HepG2 (cell line): ENCODE measurements around the gene FBLL1. TPM values are rescaled to one million over a fixed set of nuclear protein-coding genes. Genes with fewer than 3 reads are reported as not detected.

Experiments used
- ATAC-seq: fragments of 200-7000 bp; cut with Tn5 transposase; 3 replicates; pipeline ENCODE4 v1.9.1; 2020; ENCODE audit warnings: mild to moderate bottlenecking, moderate library complexity
- BruUV-seq: library from RNA; stranded (reverse); fragments of 400-500 nt; replicated peaks from 2 replicates; lab custom pipeline; 2021; lab: Mats Ljungman, UMichigan
- CTCF ChIA-PET: fragments of 300-600 bp; formaldehyde crosslinking; extraction: SDS; loops from one replicate; lab custom pipeline; 2021; ENCODE audit warnings: low total read pairs, inconsistent platforms, low intra/inter-chr PET ratio; lab: Yijun Ruan, JAX
- POLR2A ChIA-PET: fragments of 350-600 bp; sonication (Branson Sonifier 250); formaldehyde crosslinking; loops from one replicate; lab custom pipeline; 2020; ENCODE audit warnings: antibody characterized with exemption, inconsistent platforms; lab: Yijun Ruan, JAX
- DNase-seq: peaks from one replicate; pipeline ENCODE4 v3.0.0-alpha.2; 2015; ENCODE audit warnings: low spot score
- FAIRE-seq: peaks from 3 replicates; lab custom pipeline; 2011; peaks lifted over from hg19 to GRCh38; lab: Jason Lieb, UNC
- H2AFZ ChIP-seq: one replicate; pipeline ENCODE4 v1.6.1; 2011; ENCODE audit warnings: low read length, inconsistent platforms
- H3K27ac ChIP-seq: fragments of 300-600 bp; 3 replicates; pipeline ENCODE4 v1.8.0; 2011; ENCODE audit warnings: mixed run types, mild to moderate bottlenecking, mixed read lengths, low read length, inconsistent platforms; ENCODE audit not compliant: insufficient read depth; ENCODE audit errors: extremely low read length
- H3K27me3 ChIP-seq, 2 experiments: fragments of 200-600 bp in 1 of 2; 2 replicates in 1 of 2; 3 replicates in 1 of 2; pipeline versions ENCODE4 v1.6.0 to v1.8.0; 2011; ENCODE audit warnings: low read length in 2 of 2, mild to moderate bottlenecking in 2 of 2, moderate library complexity in 2 of 2, inconsistent platforms in 1 of 2; ENCODE audit not compliant: insufficient read depth in 2 of 2, control insufficient read depth in 1 of 2
- H3K36me3 ChIP-seq, 2 experiments: fragments of 200-600 bp in 1 of 2; replicated peaks in 1 of 2; 2 replicates in 1 of 2; 3 replicates in 1 of 2; pipeline versions ENCODE4 v1.5.1 to v1.8.0; 2011; ENCODE audit warnings: low read length in 2 of 2, inconsistent platforms in 1 of 2; ENCODE audit not compliant: insufficient read depth in 2 of 2, control insufficient read depth in 1 of 2
- H3K4me1 ChIP-seq: 2 replicates; pipeline ENCODE4 v1.5.1; 2012; ENCODE audit warnings: low read length, inconsistent platforms; ENCODE audit not compliant: insufficient read depth
- H3K4me2 ChIP-seq: 2 replicates; pipeline ENCODE4 v1.6.0; 2011; ENCODE audit warnings: low read depth, low read length, inconsistent platforms
- H3K4me3 ChIP-seq, 3 experiments: fragments of 200-600 bp in 1 of 3; sonication (generic), shearing (Covaris generic) in 1 of 3; replicated peaks in 1 of 3; 2 replicates each; pipeline ENCODE4 v1.5.1; 2011 to 2016; ENCODE audit warnings: low read length in 3 of 3, inconsistent platforms in 2 of 3, low read depth in 2 of 3, mild to moderate bottlenecking in 2 of 3, control low read depth in 1 of 3, mixed read lengths in 1 of 3; ENCODE audit not compliant: insufficient read depth in 1 of 3
- H3K79me2 ChIP-seq: one replicate; pipeline ENCODE4 v1.6.1; 2011; ENCODE audit warnings: low read length, inconsistent platforms; ENCODE audit not compliant: insufficient read depth
- H3K9ac ChIP-seq: 2 replicates; pipeline ENCODE4 v1.6.0; 2011; ENCODE audit warnings: mild to moderate bottlenecking, low read depth, low read length, inconsistent platforms; ENCODE audit not compliant: insufficient read depth
- H3K9me3 ChIP-seq: 2 replicates; pipeline ENCODE4 v1.5.1; 2012; ENCODE audit warnings: mild to moderate bottlenecking, low read length
- H4K20me1 ChIP-seq: 2 replicates; pipeline ENCODE4 v1.6.0; 2011; ENCODE audit warnings: inconsistent platforms, mild to moderate bottlenecking, low read length, moderate library complexity; ENCODE audit not compliant: insufficient read depth
- DNMT1 ChIP-seq: sonication (generic); formaldehyde crosslinking; IDR thresholded peaks from 2 replicates; pipeline ENCODE4 v1.5.1; 2020; ENCODE audit warnings: mild to moderate bottlenecking, missing genetic modification reagents
- HINFP ChIP-seq: sonication (generic); formaldehyde crosslinking; IDR thresholded peaks from 2 replicates; pipeline ENCODE4 v1.4.0; 2020; ENCODE audit warnings: low read depth, mild to moderate bottlenecking, missing genetic modification reagents
- MAX ChIP-seq: IDR thresholded peaks from 2 replicates; pipeline ENCODE4 v1.6.1; 2012; ENCODE audit warnings: inconsistent platforms
- REST ChIP-seq, 2 experiments: IDR thresholded peaks; 2 replicates each; pipeline ENCODE4 v1.6.1; 2011 to 2012; ENCODE audit warnings: low read length in 2 of 2, borderline replicate concordance in 1 of 2, low read depth in 1 of 2, mild to moderate bottlenecking in 1 of 2, moderate library complexity in 1 of 2
- ZFP91 ChIP-seq: sonication (generic); formaldehyde crosslinking; IDR thresholded peaks from 2 replicates; pipeline ENCODE4 v1.9.0; 2022; ENCODE audit warnings: missing genetic modification reagents, mild to moderate bottlenecking, borderline replicate concordance
- ZSCAN21 ChIP-seq: sonication (generic); formaldehyde crosslinking; IDR thresholded peaks from 2 replicates; pipeline ENCODE4 v1.8.0; 2022; ENCODE audit warnings: mild to moderate bottlenecking, missing genetic modification reagents, moderate library complexity, borderline replicate concordance
- WGBS: methylation state at CpG from one replicate; pipeline ENCODE4 v1.1.6; 2017; ENCODE audit warnings: low lambda C conversion rate; 5-methylcytosine and 5-hydroxymethylcytosine counted together
- in situ Hi-C: cut with HindIII; loops from 2 replicates; pipeline ENCODE4 v1.10.0; 2017; ENCODE audit warnings: low pct_unique_long_range_greater_than_20kb; ENCODE audit not compliant: extremely low pct_ligation_motif_present
- intact Hi-C: fragments of 100-400 bp; cut with micrococcal nuclease; formaldehyde crosslinking; loops from one replicate; pipeline ENCODE4 v1.10.0; 2022; ENCODE audit not compliant: unreplicated experiment
- polyA plus RNA-seq, 8 experiments: library from polyadenylated mRNA; depleted of rRNA in 3 of 8; stranded (reverse) in 7 of 8; unstranded in 1 of 8; fragments of >200 nt; fragmentation: Illumina TruSeq in 4 of 8; extraction: Trizol in 4 of 8; gene quantifications; 2 replicates each; pipeline versions ENCODE4 v1.2.1 to v1.2.3, GENCODE V29; 2011 to 2016; ENCODE audit warnings: low read depth in 4 of 8, missing spikeins in 1 of 8, mixed read lengths in 1 of 8; ENCODE audit not compliant: insufficient read depth in 1 of 8
- total RNA-seq, 5 experiments: library from RNA; depleted of rRNA; stranded (reverse); fragments of >200 nt; fragmentation: Illumina TruSeq; extraction: Trizol; gene quantifications; 2 replicates each; pipeline ENCODE4 v1.2.3, GENCODE V29; 2016; ENCODE audit warnings: low read depth in 1 of 5
- TF ChIP-seq, protein P1 (sequence below): sonication (generic); formaldehyde crosslinking; IDR thresholded peaks from 2 replicates; pipeline ENCODE4 v1.5.0; 2020; ENCODE audit warnings: mild to moderate bottlenecking, missing genetic modification reagents, borderline replicate concordance

FBLL1 gene
- total and polyA plus RNA-seq, 2 of the 13 experiments (the other 11 are each of a cell fraction or from before 2014, with no cell fraction given) = 0.17 to 0.18 TPM

GRCh38 chr5:168529374-168530234 is 499 bp downstream of the FBLL1 start:
- Histone ChIP-seq H3K9ac (no peak overlapping the region), H3K4me2 (peak overlapping the region; percentile 57; the same call in 1 of the 2 replicates), H3K79me2 (no peaks in the 10 kb centered on the region), H3K27ac (no peak overlapping the region), H4K20me1 (no peaks in the 10 kb centered on the region), H3K9me3 (no peaks in the 10 kb centered on the region), H3K36me3 (no peaks in the 10 kb centered on the region), H3K27me3 (peaks cover 0 to 15% of the 10 kb centered on the region in 2 experiments; a peak in 4 of 5 replicates), H3K4me3 (peak overlapping the region in 2 of 3 experiments; percentile 43; a peak in 3 of 6 replicates), H2AFZ (no peak overlapping the region), H3K4me1 (peaks cover 22% of the 10 kb centered on the region)
- intact Hi-C loops (no loop called here), in situ Hi-C loops (no loop called here)
- no peak for TF ChIP-seq HINFP (CRISPR knock-in tag)
- TF ChIP-seq DNMT1 = no peak
- 0 out of 2 replicates have a peak, but pooled peaks have one; percentile 26 for TF ChIP-seq MAX
- TF ChIP-seq ZFP91 (CRISPR knock-in tag) = 0 out of 2 replicates have a peak, but pooled peaks have one; percentile 16
- TF ChIP-seq, protein P1, sequence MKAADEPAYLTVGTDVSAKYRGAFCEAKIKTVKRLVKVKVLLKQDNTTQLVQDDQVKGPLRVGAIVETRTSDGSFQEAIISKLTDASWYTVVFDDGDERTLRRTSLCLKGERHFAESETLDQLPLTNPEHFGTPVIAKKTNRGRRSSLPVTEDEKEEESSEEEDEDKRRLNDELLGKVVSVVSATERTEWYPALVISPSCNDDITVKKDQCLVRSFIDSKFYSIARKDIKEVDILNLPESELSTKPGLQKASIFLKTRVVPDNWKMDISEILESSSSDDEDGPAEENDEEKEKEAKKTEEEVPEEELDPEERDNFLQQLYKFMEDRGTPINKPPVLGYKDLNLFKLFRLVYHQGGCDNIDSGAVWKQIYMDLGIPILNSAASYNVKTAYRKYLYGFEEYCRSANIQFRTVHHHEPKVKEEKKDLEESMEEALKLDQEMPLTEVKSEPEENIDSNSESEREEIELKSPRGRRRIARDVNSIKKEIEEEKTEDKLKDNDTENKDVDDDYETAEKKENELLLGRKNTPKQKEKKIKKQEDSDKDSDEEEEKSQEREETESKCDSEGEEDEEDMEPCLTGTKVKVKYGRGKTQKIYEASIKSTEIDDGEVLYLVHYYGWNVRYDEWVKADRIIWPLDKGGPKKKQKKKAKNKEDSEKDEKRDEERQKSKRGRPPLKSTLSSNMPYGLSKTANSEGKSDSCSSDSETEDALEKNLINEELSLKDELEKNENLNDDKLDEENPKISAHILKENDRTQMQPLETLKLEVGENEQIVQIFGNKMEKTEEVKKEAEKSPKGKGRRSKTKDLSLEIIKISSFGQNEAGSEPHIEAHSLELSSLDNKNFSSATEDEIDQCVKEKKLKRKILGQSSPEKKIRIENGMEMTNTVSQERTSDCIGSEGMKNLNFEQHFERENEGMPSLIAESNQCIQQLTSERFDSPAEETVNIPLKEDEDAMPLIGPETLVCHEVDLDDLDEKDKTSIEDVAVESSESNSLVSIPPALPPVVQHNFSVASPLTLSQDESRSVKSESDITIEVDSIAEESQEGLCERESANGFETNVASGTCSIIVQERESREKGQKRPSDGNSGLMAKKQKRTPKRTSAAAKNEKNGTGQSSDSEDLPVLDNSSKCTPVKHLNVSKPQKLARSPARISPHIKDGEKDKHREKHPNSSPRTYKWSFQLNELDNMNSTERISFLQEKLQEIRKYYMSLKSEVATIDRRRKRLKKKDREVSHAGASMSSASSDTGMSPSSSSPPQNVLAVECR = 0 out of 2 replicates have a peak, but pooled peaks have one; percentile 14
- TF ChIP-seq ZSCAN21 (CRISPR knock-in tag) = peak; percentile 32; the same call in 1 of the 2 replicates
- TF ChIP-seq REST (IDR thresholded peaks at IDR 0.05; ENCODE audit: borderline replicate concordance in 1 of 2, low read depth in 1 of 2, low read length in 2 of 2) = peak in 1 of 2 experiments; percentile 18; a peak in 2 of 4 replicates
- ChIA-PET CTCF (no interaction called here), POLR2A (no interaction called here)
- ATAC-seq (no peak), FAIRE-seq (no peak), DNase-seq (no peak)
- no TSS peak for BruUV-seq
- 79% methylated on average over 38 of the region's 125 CpGs for WGBS
